Neural progenitor cell (in vitro differentiated cells): ENCODE measurements around the gene SSTR4.

Experiments
- EZH2 ChIP-seq: fragments of 200-600 bp; sonication (generic); IDR thresholded peaks from 2 replicates; pipeline ENCODE4 v1.6.1; 2017; ENCODE audit warnings: antibody characterized with exemption, mild to moderate bottlenecking, moderate library complexity
- TF ChIP-seq, protein P1 (sequence below): fragments of 200-600 bp; sonication (generic); IDR thresholded peaks from 2 replicates; pipeline ENCODE4 v1.5.1; 2017; ENCODE audit warnings: antibody characterized with exemption, mild to moderate bottlenecking

GRCh38 chr20:23072892-23073586 is 37.9 kb downstream of the SSTR4 start:
- TF ChIP-seq, protein P1, sequence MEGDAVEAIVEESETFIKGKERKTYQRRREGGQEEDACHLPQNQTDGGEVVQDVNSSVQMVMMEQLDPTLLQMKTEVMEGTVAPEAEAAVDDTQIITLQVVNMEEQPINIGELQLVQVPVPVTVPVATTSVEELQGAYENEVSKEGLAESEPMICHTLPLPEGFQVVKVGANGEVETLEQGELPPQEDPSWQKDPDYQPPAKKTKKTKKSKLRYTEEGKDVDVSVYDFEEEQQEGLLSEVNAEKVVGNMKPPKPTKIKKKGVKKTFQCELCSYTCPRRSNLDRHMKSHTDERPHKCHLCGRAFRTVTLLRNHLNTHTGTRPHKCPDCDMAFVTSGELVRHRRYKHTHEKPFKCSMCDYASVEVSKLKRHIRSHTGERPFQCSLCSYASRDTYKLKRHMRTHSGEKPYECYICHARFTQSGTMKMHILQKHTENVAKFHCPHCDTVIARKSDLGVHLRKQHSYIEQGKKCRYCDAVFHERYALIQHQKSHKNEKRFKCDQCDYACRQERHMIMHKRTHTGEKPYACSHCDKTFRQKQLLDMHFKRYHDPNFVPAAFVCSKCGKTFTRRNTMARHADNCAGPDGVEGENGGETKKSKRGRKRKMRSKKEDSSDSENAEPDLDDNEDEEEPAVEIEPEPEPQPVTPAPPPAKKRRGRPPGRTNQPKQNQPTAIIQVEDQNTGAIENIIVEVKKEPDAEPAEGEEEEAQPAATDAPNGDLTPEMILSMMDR = no peak
- TF ChIP-seq EZH2 = no peak
